OCI-LY1 (cell line): ENCODE data around the gene CSRP1.

Experiments used
- CTCF ChIP-seq: fragments of 200-600 bp; sonication (generic), shearing (Covaris generic); IDR thresholded peaks from 2 replicates; pipeline ENCODE4 v1.5.1; 2017; ENCODE audit warnings: mild to moderate bottlenecking, antibody characterized with exemption, low read length, moderate library complexity, mixed read lengths
- EZH2 ChIP-seq: fragments of 200-600 bp; sonication (generic), shearing (Covaris generic); IDR thresholded peaks from 2 replicates; pipeline ENCODE4 v1.8.0; 2017; ENCODE audit warnings: borderline replicate concordance, mixed run types, mild to moderate bottlenecking, antibody characterized with exemption, low read length, moderate library complexity, mixed read lengths

GRCh38 chr1:201463071-201463552, 43.8 kb downstream of the CSRP1 start:
- TF ChIP-seq CTCF = no peak
- TF ChIP-seq EZH2 = no peak
